B cell (primary cell): Measurements from ENCODE around the gene C1QTNF6. TPM values are rescaled to one million over a fixed set of nuclear protein-coding genes. Genes with fewer than 3 reads are reported as not detected.

Experiments
- ATAC-seq: fragments of 200-7000 bp; cut with Tn5 transposase; one replicate; pipeline ENCODE4 v1.10.0; 2021; ENCODE audit warnings: low read depth, mild to moderate bottlenecking, moderate number of reproducible peaks, moderate library complexity
- CTCF ChIA-PET: fragments of 350-600 bp; sonication (Branson Sonifier 250); formaldehyde crosslinking; loops from one replicate; lab custom pipeline; 2021; ENCODE audit warnings: antibody characterized with exemption, inconsistent platforms; lab: Charles Lee
- POLR2A ChIA-PET: fragments of 350-600 bp; sonication (Branson Sonifier 250); formaldehyde crosslinking; loops from one replicate; lab custom pipeline; 2021; ENCODE audit warnings: antibody characterized with exemption; lab: Charles Lee
- DNase-seq: peaks from one replicate; pipeline ENCODE4 v3.0.0; 2013
- H2AFZ ChIP-seq: 2 replicates; pipeline ENCODE4 v1.6.1; 2012; ENCODE audit warnings: mild to moderate bottlenecking, low read depth, low read length; ENCODE audit not compliant: insufficient read depth, poor library complexity, severe bottlenecking
- H3K27ac ChIP-seq, 2 donors: 1 replicate in 1 of 2; 2 replicates in 1 of 2; pipeline ENCODE4 v1.5.1; 2012 to 2013; ENCODE audit warnings: low read length in 2 of 2, mild to moderate bottlenecking in 2 of 2, moderate library complexity in 1 of 2
- H3K27me3 ChIP-seq, 4 experiments: fragments of 200-600 bp in 1 of 4; sonication (generic) in 1 of 4; replicated peaks in 1 of 4; 1 replicate in 2 of 4; 2 replicates in 2 of 4; pipeline versions ENCODE4 v1.6.1 to v1.7.0; 2013 to 2016; ENCODE audit warnings: low read length in 3 of 4, mild to moderate bottlenecking in 2 of 4, mixed read lengths in 1 of 4, moderate library complexity in 1 of 4; ENCODE audit not compliant: insufficient read depth in 4 of 4, control insufficient read depth in 3 of 4; ENCODE audit errors: control extremely low read depth in 1 of 4
- H3K36me3 ChIP-seq, 2 experiments: replicated peaks in 1 of 2; 1 replicate in 1 of 2; 2 replicates in 1 of 2; pipeline versions ENCODE4 v1.6.1 to v1.7.1; 2013; ENCODE audit warnings: low read length in 1 of 2; ENCODE audit not compliant: insufficient read depth in 2 of 2, control insufficient read depth in 1 of 2; ENCODE audit errors: control extremely low read depth in 1 of 2, extremely low read depth in 1 of 2
- H3K4me1 ChIP-seq, 2 donors: fragments of 200-600 bp in 1 of 2; sonication (generic) in 1 of 2; 1 replicate in 1 of 2; 2 replicates in 1 of 2; pipeline versions ENCODE4 v1.5.1 to v1.6.1; 2013 to 2017; ENCODE audit warnings: low read length in 2 of 2; ENCODE audit not compliant: control insufficient read depth in 2 of 2, insufficient read depth in 2 of 2
- H3K4me2 ChIP-seq: replicated peaks from 2 replicates; pipeline ENCODE3; 2012; ENCODE audit warnings: mild to moderate bottlenecking, low read depth, low read length; ENCODE audit not compliant: poor library complexity, severe bottlenecking
- H3K4me3 ChIP-seq, 5 experiments: fragments of 200-600 bp in 1 of 5; sonication (generic) in 1 of 5; 1 replicate in 3 of 5; 2 replicates in 2 of 5; pipeline versions ENCODE4 v1.5.1 to v1.7.0; 2011 to 2016; ENCODE audit warnings: low read length in 4 of 5, mild to moderate bottlenecking in 4 of 5, low read depth in 2 of 5, control low read depth in 1 of 5, moderate library complexity in 1 of 5; ENCODE audit not compliant: insufficient read depth in 1 of 5; ENCODE audit errors: control extremely low read depth in 1 of 5, extremely low read depth in 1 of 5
- H3K79me2 ChIP-seq: fragments of 200-600 bp; sonication (generic); one replicate; pipeline ENCODE4 v1.6.0; 2016; ENCODE audit warnings: low read length; ENCODE audit not compliant: control insufficient read depth, insufficient read depth
- H3K9ac ChIP-seq: fragments of 200-600 bp; sonication (generic); 2 replicates; pipeline ENCODE4 v1.6.1; 2017; ENCODE audit warnings: mild to moderate bottlenecking, low read length, moderate library complexity
- H3K9me3 ChIP-seq, 3 donors: one replicate each; pipeline versions ENCODE4 v1.6.1 to v1.7.1; 2013; ENCODE audit warnings: low read length in 2 of 3; ENCODE audit not compliant: control insufficient read depth in 2 of 3, insufficient read depth in 1 of 3; ENCODE audit errors: control extremely low read depth in 1 of 3
- H4K20me1 ChIP-seq: 2 replicates; pipeline ENCODE4 v1.6.0; 2012; ENCODE audit warnings: mild to moderate bottlenecking, low read length; ENCODE audit not compliant: insufficient read depth, control insufficient read depth, poor library complexity, severe bottlenecking
- H3K27ac Mint-ChIP-seq: one replicate; pipeline ENCODE4 v1.8.0; 2021; ENCODE audit warnings: mixed read lengths
- H3K27me3 Mint-ChIP-seq: one replicate; pipeline ENCODE4 v1.8.0; 2021; ENCODE audit warnings: mixed read lengths
- H3K4me1 Mint-ChIP-seq: one replicate; pipeline ENCODE4 v1.8.0; 2021; ENCODE audit warnings: mixed read lengths
- H3K4me3 Mint-ChIP-seq: one replicate; pipeline ENCODE4 v1.8.0; 2021; ENCODE audit warnings: mixed read lengths
- H3K9me3 Mint-ChIP-seq: one replicate; pipeline ENCODE4 v1.8.0; 2022; ENCODE audit warnings: mixed read lengths; ENCODE audit not compliant: insufficient read depth
- EZH2 ChIP-seq: IDR thresholded peaks from 2 replicates; pipeline ENCODE4 v1.6.1; 2012; ENCODE audit warnings: borderline replicate concordance, low read depth, mild to moderate bottlenecking, moderate library complexity, low read length; ENCODE audit not compliant: insufficient read depth, poor library complexity, severe bottlenecking
- WGBS: methylation state at CpG from one replicate; pipeline ENCODE4 v1.1.5; 2013; ENCODE audit warnings: missing lambda C conversion rate; ENCODE audit not compliant: insufficient coverage; 5-methylcytosine and 5-hydroxymethylcytosine counted together
- intact Hi-C: fragments of 100-400 bp; cut with micrococcal nuclease; formaldehyde crosslinking; loops from one replicate; pipeline ENCODE4 v1.10.0; 2022
- polyA plus RNA-seq: library from polyadenylated mRNA; depleted of rRNA; stranded (reverse); fragments of >200 nt; gene quantifications from 2 replicates; pipeline ENCODE4 v1.2.3, GENCODE V29; 2012
- total RNA-seq, 2 donors: library from RNA; stranded (reverse); fragments of 120-200 nt in 1 of 2; gene quantifications; 1 replicate in 1 of 2; 2 replicates in 1 of 2; pipeline versions ENCODE4 v1.2.3 to v1.2.4, GENCODE V29; 2013 to 2022
- TF ChIP-seq, protein P1 (sequence below): fragments of 200-600 bp; IDR thresholded peaks from one replicate; pipeline ENCODE4 v1.8.0; 2022; ENCODE audit warnings: antibody characterized with exemption, mild to moderate bottlenecking

The C1QTNF6 gene
- total and polyA plus RNA-seq, 2 donors (not counting 1 experiment from before 2014, with no cell fraction given) = 18.5 to 33.9 TPM

DNA sequence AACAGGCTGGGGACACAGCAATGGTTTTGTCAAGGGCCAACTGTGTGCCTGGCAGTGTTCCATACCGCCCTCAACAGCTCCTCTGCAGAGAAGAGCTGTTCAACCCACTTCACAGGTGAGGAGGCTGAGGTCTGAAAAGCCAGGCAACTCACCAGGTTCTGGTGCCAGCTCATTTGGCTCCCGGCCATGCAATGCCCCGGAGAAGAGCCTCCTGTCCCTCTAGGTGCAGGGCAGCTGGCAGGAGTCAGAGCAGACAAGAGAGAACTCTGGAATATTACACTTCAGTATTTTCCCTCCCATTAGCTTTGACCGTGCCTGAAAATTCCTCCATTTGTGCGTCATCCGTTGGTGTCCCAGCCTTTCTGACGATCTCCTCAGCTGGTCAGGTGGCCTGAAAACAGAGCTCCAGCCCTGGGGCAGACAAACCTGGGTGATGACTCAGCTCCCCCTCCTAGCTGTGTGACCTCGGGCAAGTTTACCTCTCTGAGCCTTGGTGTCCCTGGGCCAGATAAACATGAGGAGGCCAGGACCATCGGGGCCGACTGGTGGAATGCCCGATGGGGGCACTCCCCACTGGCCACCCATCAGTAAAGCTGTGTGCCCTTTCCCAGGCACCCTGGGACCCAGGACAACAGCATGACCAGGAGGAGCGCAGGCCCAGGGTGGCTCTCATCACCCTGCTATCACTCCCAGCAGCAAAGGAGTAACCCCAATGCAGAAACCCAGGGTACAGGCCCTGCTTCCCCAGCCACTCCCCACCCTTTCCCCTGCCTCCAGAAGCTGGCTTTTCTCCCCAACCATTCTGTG lies 9.6 kb upstream of the C1QTNF6 start:
- H3K9ac ChIP-seq = peak overlapping the region; percentile 72
- H3K4me3 ChIP-seq = peak overlapping the region in 1 of 5 experiments; percentile 80
- DNase-seq = no peak

More for the DNA sequence above, 9.6 kb upstream of the C1QTNF6 start:
- peaks cover 21 to 28% of the 10 kb centered on the region in 2 donors for H3K4me1 ChIP-seq
- H3K27ac ChIP-seq = peak overlapping the region; percentile 62 to 85
- no peak for ATAC-seq
- ChIA-PET POLR2A (interaction anchor here (0.6 to 4.8 kb wide), 3 partner anchors 21 to 50 kb away, joined by 3 to 45 read pairs (median 17); partner anchors contain the start of gene RAC2), CTCF (interaction anchor here (0.9 to 7.3 kb wide), 17 partner anchors 9 to 439 kb away, joined by 3 to 119 read pairs (median 4); partner anchors contain the start of genes C1QTNF6 and RAC2)
- WGBS = 89% methylated on average over 12 of the region's 12 CpGs
- Mint-ChIP-seq H3K27ac (peak overlapping the region; percentile 97), H3K4me3 (peak overlapping the region; percentile 93), H3K9me3 (no peaks in the 10 kb centered on the region), H3K4me1 (peaks cover 32% of the 10 kb centered on the region), H3K27me3 (no peaks in the 10 kb centered on the region)
- H3K36me3 ChIP-seq = peaks cover 0 to 5% of the 10 kb centered on the region in 2 experiments
- intact Hi-C loops = loop anchor here (1.0 to 5.0 kb wide), 3 partner anchors 31 to 220 kb away; no protein-coding TSS in a partner anchor
- peaks cover 16% of the 10 kb centered on the region for H3K79me2 ChIP-seq
- no peak for TF ChIP-seq EZH2
- TF ChIP-seq, protein P1, sequence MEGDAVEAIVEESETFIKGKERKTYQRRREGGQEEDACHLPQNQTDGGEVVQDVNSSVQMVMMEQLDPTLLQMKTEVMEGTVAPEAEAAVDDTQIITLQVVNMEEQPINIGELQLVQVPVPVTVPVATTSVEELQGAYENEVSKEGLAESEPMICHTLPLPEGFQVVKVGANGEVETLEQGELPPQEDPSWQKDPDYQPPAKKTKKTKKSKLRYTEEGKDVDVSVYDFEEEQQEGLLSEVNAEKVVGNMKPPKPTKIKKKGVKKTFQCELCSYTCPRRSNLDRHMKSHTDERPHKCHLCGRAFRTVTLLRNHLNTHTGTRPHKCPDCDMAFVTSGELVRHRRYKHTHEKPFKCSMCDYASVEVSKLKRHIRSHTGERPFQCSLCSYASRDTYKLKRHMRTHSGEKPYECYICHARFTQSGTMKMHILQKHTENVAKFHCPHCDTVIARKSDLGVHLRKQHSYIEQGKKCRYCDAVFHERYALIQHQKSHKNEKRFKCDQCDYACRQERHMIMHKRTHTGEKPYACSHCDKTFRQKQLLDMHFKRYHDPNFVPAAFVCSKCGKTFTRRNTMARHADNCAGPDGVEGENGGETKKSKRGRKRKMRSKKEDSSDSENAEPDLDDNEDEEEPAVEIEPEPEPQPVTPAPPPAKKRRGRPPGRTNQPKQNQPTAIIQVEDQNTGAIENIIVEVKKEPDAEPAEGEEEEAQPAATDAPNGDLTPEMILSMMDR = no peak
- H3K9me3 ChIP-seq = no peaks in the 10 kb centered on the region
- H4K20me1 ChIP-seq = no peaks in the 10 kb centered on the region
- H3K4me2 ChIP-seq = peak overlapping the region; percentile 98
- H2AFZ ChIP-seq = peak overlapping the region; percentile 85
- no peaks in the 10 kb centered on the region for H3K27me3 ChIP-seq
